Ovary (tissue), 3 donors: ENCODE data around the gene GRB14.

Experiments used
- EP300 ChIP-seq: sonication (generic); formaldehyde crosslinking; IDR thresholded peaks from one replicate; pipeline ENCODE4 v1.6.1; 2017; ENCODE audit warnings: antibody characterized with exemption
- TF ChIP-seq, protein P1 (sequence below), 3 donors: fragments of 450-650 bp in 2 of 3; fragments of 200-600 bp in 1 of 3; IDR thresholded peaks; one replicate each; pipeline versions ENCODE4 v1.5.1 to v1.8.0; 2016 to 2022; ENCODE audit warnings: antibody characterized with exemption in 3 of 3, mild to moderate bottlenecking in 1 of 3
- donor health status: DM: no; HTN: no; CAD: no.

DNA sequence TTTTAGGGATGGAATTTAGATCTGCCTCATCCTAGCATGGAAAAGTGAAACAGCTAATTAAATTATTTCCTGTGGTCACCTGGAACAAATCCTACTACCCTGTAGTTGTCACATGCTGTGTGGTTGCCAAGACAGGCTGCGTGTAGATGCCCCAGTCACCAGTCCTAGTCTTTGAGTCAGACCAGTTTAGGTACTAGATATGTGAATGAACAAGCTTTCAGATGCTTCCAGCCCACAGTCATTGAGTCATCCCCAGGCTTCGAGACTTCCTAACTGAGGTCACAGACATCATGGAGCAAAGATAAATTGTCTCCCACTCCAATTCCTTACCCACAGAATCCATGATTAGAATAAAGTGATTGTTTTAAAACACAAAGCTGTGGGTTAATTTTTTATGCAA is 35.8 kb upstream of the GRB14 start:
- TF ChIP-seq, protein P1, sequence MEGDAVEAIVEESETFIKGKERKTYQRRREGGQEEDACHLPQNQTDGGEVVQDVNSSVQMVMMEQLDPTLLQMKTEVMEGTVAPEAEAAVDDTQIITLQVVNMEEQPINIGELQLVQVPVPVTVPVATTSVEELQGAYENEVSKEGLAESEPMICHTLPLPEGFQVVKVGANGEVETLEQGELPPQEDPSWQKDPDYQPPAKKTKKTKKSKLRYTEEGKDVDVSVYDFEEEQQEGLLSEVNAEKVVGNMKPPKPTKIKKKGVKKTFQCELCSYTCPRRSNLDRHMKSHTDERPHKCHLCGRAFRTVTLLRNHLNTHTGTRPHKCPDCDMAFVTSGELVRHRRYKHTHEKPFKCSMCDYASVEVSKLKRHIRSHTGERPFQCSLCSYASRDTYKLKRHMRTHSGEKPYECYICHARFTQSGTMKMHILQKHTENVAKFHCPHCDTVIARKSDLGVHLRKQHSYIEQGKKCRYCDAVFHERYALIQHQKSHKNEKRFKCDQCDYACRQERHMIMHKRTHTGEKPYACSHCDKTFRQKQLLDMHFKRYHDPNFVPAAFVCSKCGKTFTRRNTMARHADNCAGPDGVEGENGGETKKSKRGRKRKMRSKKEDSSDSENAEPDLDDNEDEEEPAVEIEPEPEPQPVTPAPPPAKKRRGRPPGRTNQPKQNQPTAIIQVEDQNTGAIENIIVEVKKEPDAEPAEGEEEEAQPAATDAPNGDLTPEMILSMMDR (IDR thresholded peaks at IDR 0.05): no peak
- no peak for TF ChIP-seq EP300
